Anterior cingulate cortex (tissue), 58 donors: ENCODE measurements around the gene STARD8.
A peak's percentile ranks its signal among the peaks of the same experiment; 100 is the strongest.
"Not testable (repeated sequence)": the region's sequence is repeated elsewhere in the genome, so short reads cannot be mapped to it uniquely, and the experiment has no call there.

ENCODE experiments used
- DNase-seq, 58 donors: peaks; one replicate each; lab custom pipeline; 2025; lab: John Stamatoyannopoulos, UW

The STARD8 gene

GRCh38 chrX:68686097-68686977 is 38.9 kb downstream of the STARD8 start:
- peak in 1 of 58 donors; percentile 7 for DNase-seq

- DNase-seq = not testable (repeated sequence)
Observed at GRCh38 chrX:68688931-68689330, 41.5 kb downstream of the STARD8 start.

- no peak for DNase-seq
Observed at GRCh38 chrX:68690936-68691501, 43.6 kb downstream of the STARD8 start.

GRCh38 chrX:68691921-68692320 is 44.5 kb downstream of the STARD8 start:
- no peak for DNase-seq

- DNase-seq = no peak
Observed at GRCh38 chrX:68692651-68693050, 45.2 kb downstream of the STARD8 start.

GRCh38 chrX:68693481-68694434 is 46.3 kb downstream of the STARD8 start:
- DNase-seq = peak in 37 of 58 donors; percentile 1 to 54 (median 17)

- no peak for DNase-seq
Observed at GRCh38 chrX:68694435-68695205, 47.2 kb downstream of the STARD8 start.

GRCh38 chrX:68695206-68695845 is 47.9 kb downstream of the STARD8 start:
- no peak for DNase-seq

- DNase-seq = no peak
Observed at GRCh38 chrX:68696267-68696990, 49.0 kb downstream of the STARD8 start.

GRCh38 chrX:68697036-68697435 is 49.6 kb downstream of the STARD8 start:
- DNase-seq = no peak

GRCh38 chrX:68697465-68698125 is 50.1 kb downstream of the STARD8 start:
- DNase-seq = no peak

GRCh38 chrX:68698942-68699341 is 51.5 kb downstream of the STARD8 start:
- no peak for DNase-seq

GRCh38 chrX:68699960-68700746 is 52.7 kb downstream of the STARD8 start:
- no peak for DNase-seq

GRCh38 chrX:68703369-68703768 is 55.9 kb downstream of the STARD8 start:
- no peak for DNase-seq

- no peak for DNase-seq
Observed at GRCh38 chrX:68703846-68704245, 56.4 kb downstream of the STARD8 start.

GRCh38 chrX:68705986-68706385 is 58.5 kb downstream of the STARD8 start:
- no peak for DNase-seq

GRCh38 chrX:68708503-68709290 is 61.2 kb downstream of the STARD8 start:
- no peak for DNase-seq
